Astrocyte (in vitro differentiated cells and primary cell): ENCODE measurements around the gene ALDH3B2. TPM values are rescaled to one million over a fixed set of nuclear protein-coding genes. Genes with fewer than 3 reads are reported as not detected.

Experiments
- DNase-seq: peaks from one replicate; pipeline ENCODE4 v3.0.0-alpha.2; 2010; ENCODE audit warnings: low read depth
- FAIRE-seq: peaks from 2 replicates; lab custom pipeline; 2011; peaks lifted over from hg19 to GRCh38; lab: Jason Lieb, UNC
- H2AFZ ChIP-seq: 2 replicates; pipeline ENCODE4 v1.6.0; 2012; ENCODE audit warnings: low read depth, low read length, inconsistent platforms
- H3K27ac ChIP-seq: 2 replicates; pipeline ENCODE4 v1.5.1; 2011; ENCODE audit warnings: low read depth, low read length, inconsistent platforms
- H3K27me3 ChIP-seq: 2 replicates; pipeline ENCODE4 v1.6.0; 2011; ENCODE audit warnings: low read length, inconsistent platforms; ENCODE audit not compliant: insufficient read depth
- H3K36me3 ChIP-seq: 2 replicates; pipeline ENCODE4 v1.5.1; 2011; ENCODE audit warnings: low read length, inconsistent platforms; ENCODE audit not compliant: insufficient read depth
- H3K4me1 ChIP-seq: 2 replicates; pipeline ENCODE4 v1.5.1; 2011; ENCODE audit warnings: low read length, inconsistent platforms; ENCODE audit not compliant: insufficient read depth
- H3K4me2 ChIP-seq: 2 replicates; pipeline ENCODE4 v1.6.0; 2012; ENCODE audit warnings: low read length, inconsistent platforms
- H3K4me3 ChIP-seq: 2 replicates; pipeline ENCODE4 v1.5.1; 2011; ENCODE audit warnings: low read depth, mild to moderate bottlenecking, low read length, inconsistent platforms; ENCODE audit not compliant: insufficient read depth
- H3K79me2 ChIP-seq: 2 replicates; pipeline ENCODE4 v1.6.0; 2012; ENCODE audit warnings: mild to moderate bottlenecking, low read length, inconsistent platforms; ENCODE audit not compliant: insufficient read depth
- H3K9ac ChIP-seq: 2 replicates; pipeline ENCODE4 v1.6.0; 2012; ENCODE audit warnings: mild to moderate bottlenecking, low read length, inconsistent platforms
- H3K9me3 ChIP-seq: 2 replicates; pipeline ENCODE4 v1.5.1; 2012; ENCODE audit warnings: low read depth, mild to moderate bottlenecking, low read length, inconsistent platforms; ENCODE audit not compliant: insufficient read depth
- H4K20me1 ChIP-seq: 2 replicates; pipeline ENCODE4 v1.6.0; 2012; ENCODE audit warnings: low read length, inconsistent platforms; ENCODE audit not compliant: insufficient read depth
- H3K27ac Mint-ChIP-seq: one replicate; pipeline ENCODE4 v1.8.0; 2021; ENCODE audit warnings: mild to moderate bottlenecking, mixed read lengths; ENCODE audit not compliant: unreplicated experiment
- H3K27me3 Mint-ChIP-seq: one replicate; pipeline ENCODE4 v1.8.0; 2021; ENCODE audit warnings: low read depth, mixed read lengths; ENCODE audit not compliant: unreplicated experiment
- H3K36me3 Mint-ChIP-seq: one replicate; pipeline ENCODE4 v1.8.0; 2021; ENCODE audit warnings: low read depth, mixed read lengths; ENCODE audit not compliant: unreplicated experiment
- H3K4me1 Mint-ChIP-seq: one replicate; pipeline ENCODE4 v1.8.0; 2021; ENCODE audit warnings: low read depth, mixed read lengths; ENCODE audit not compliant: unreplicated experiment
- H3K4me3 Mint-ChIP-seq: one replicate; pipeline ENCODE4 v1.8.0; 2021; ENCODE audit warnings: mild to moderate bottlenecking, moderate library complexity, mixed read lengths; ENCODE audit not compliant: unreplicated experiment
- H3K9me3 Mint-ChIP-seq: one replicate; pipeline ENCODE4 v1.8.0; 2021; ENCODE audit warnings: mild to moderate bottlenecking, mixed read lengths; ENCODE audit not compliant: unreplicated experiment
- EZH2 ChIP-seq: IDR thresholded peaks from 2 replicates; pipeline ENCODE4 v1.6.1; 2012; ENCODE audit warnings: mild to moderate bottlenecking, low read length, inconsistent platforms; ENCODE audit not compliant: insufficient read depth
- total RNA-seq: library from RNA; stranded (reverse); gene quantifications from 2 replicates; pipeline ENCODE4 v1.2.1, GENCODE V29; 2021
- TF ChIP-seq, protein P1 (sequence below): IDR thresholded peaks from 2 replicates; pipeline ENCODE4 v1.5.1; 2011; ENCODE audit warnings: low read depth, mild to moderate bottlenecking, inconsistent platforms, low read length, moderate library complexity; ENCODE audit not compliant: insufficient read depth

Gene ALDH3B2
- total RNA-seq, 1 donor from 2014 or later, result not detected

DNA sequence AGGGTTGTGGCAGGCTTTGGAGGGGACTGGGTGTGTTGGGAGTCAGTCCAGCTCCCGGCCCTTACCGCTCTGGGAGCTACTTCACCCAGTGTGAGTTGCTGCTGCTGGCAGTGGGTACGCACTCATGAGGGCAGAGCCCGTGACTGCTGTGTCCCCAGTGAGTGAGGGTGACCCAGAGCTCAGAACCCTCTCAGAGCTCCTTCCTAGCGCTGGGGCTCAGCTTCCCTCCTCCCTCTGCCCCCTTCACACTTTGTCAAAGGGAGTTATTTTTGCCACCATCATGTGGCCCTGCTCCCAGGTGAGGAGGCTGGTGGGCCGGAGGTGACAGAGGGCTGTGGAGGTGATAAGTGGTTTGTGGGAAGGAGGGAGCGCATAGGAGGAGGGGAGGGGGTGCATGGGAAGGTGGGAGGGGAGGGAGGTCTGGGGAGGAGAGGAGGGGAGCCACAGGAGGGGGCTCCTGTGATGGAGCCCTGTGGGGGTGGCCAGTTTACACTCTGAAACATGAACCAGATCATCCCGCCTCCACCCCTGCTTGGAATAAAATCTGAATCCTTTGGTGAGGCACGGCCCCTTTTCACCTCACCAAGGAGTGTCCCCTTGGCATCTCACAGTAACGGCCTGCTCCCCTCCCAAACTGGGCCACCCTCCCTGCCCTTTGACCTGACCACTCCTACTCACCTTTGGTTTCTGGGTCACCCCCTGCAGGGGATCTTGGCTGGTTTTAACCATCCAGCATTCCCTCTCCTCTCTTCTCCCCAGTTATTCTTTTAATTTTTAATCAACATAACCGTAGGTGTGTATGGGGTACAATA lies 57.8 kb downstream of the ALDH3B2 start:
- peaks cover 4% of the 10 kb centered on the region for H3K4me1 ChIP-seq
- H3K27ac ChIP-seq, result no peak overlapping the region
- Mint-ChIP-seq H3K4me1 (no peaks in the 10 kb centered on the region), H3K4me3 (no peak overlapping the region), H3K27me3 (peaks cover 32% of the 10 kb centered on the region), H3K9me3 (peaks cover 5% of the 10 kb centered on the region), H3K27ac (no peak overlapping the region), H3K36me3 (peaks cover 2% of the 10 kb centered on the region)
- no peak for DNase-seq
- no peaks in the 10 kb centered on the region for H3K36me3 ChIP-seq
- H3K27me3 ChIP-seq, result peaks cover 13% of the 10 kb centered on the region
- H3K79me2 ChIP-seq, result no peaks in the 10 kb centered on the region
- no peak overlapping the region for H2AFZ ChIP-seq
- no peaks in the 10 kb centered on the region for H3K9me3 ChIP-seq
- H3K4me3 ChIP-seq, result no peak overlapping the region
- TF ChIP-seq, protein P1, sequence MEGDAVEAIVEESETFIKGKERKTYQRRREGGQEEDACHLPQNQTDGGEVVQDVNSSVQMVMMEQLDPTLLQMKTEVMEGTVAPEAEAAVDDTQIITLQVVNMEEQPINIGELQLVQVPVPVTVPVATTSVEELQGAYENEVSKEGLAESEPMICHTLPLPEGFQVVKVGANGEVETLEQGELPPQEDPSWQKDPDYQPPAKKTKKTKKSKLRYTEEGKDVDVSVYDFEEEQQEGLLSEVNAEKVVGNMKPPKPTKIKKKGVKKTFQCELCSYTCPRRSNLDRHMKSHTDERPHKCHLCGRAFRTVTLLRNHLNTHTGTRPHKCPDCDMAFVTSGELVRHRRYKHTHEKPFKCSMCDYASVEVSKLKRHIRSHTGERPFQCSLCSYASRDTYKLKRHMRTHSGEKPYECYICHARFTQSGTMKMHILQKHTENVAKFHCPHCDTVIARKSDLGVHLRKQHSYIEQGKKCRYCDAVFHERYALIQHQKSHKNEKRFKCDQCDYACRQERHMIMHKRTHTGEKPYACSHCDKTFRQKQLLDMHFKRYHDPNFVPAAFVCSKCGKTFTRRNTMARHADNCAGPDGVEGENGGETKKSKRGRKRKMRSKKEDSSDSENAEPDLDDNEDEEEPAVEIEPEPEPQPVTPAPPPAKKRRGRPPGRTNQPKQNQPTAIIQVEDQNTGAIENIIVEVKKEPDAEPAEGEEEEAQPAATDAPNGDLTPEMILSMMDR, result no peak
- no peak for TF ChIP-seq EZH2
- H3K4me2 ChIP-seq, result no peak overlapping the region
- H3K9ac ChIP-seq, result no peak overlapping the region
- no peaks in the 10 kb centered on the region for H4K20me1 ChIP-seq
- no peak for FAIRE-seq

DNA sequence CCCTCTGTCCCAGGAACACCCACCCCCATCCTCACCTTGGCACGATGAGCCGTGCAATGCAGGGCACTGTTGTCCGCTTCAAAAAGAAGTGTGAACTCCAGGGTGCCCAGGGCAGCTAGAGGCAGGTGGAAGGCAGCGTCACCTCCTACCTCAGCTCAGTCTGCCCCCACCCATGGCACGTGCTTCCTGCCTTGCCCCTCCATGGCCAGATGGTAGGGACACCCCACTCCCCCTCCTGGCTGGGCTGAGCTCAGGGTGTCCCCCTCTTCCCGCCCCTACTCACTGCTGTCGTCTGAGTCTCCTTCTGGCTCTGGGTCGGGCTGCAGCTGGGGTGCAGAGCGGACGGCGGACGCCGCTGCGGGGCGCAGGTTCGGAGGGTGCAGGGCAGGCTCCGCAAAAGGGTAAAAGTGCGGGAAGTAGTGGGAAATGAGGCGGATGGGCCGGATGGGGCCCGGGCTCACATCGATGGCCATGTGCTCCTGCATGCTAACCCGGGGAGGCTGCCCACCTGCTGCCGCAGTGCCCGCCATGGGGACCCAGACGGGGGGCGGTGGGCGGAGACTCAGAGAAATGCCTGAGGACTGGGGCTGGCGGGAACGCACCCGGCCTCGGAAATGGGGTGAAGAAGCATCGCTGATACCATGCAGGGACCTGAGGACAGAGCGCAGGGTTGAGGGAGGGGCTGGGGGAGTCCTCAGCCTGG lies 58.5 kb downstream of the ALDH3B2 start:
- H4K20me1 ChIP-seq, result no peaks in the 10 kb centered on the region
- Mint-ChIP-seq H3K27me3 (peaks cover 24% of the 10 kb centered on the region), H3K36me3 (peaks cover 2% of the 10 kb centered on the region), H3K9me3 (peaks cover 5% of the 10 kb centered on the region), H3K4me3 (no peak overlapping the region), H3K4me1 (no peaks in the 10 kb centered on the region), H3K27ac (no peak overlapping the region)
- H3K79me2 ChIP-seq, result no peaks in the 10 kb centered on the region
- no peak overlapping the region for H3K4me3 ChIP-seq
- peak; percentile 59 for TF ChIP-seq EZH2
- TF ChIP-seq, protein P1, result no peak
- no peak for FAIRE-seq
- H3K4me1 ChIP-seq, result peaks cover 4% of the 10 kb centered on the region
- H3K27me3 ChIP-seq, result peaks cover 13% of the 10 kb centered on the region
- DNase-seq, result no peak
- H3K36me3 ChIP-seq, result no peaks in the 10 kb centered on the region
- no peak overlapping the region for H3K27ac ChIP-seq
- H3K4me2 ChIP-seq, result no peak overlapping the region
- H3K9ac ChIP-seq, result no peak overlapping the region
- no peaks in the 10 kb centered on the region for H3K9me3 ChIP-seq
- H2AFZ ChIP-seq, result no peak overlapping the region
